ENCODE data around the gene FADS1. TPM values are rescaled to one million over a fixed set of nuclear protein-coding genes. Genes with fewer than 3 reads are reported as not detected.

Gene FADS1
- total and polyA plus RNA-seq, 8 donors = 1.8 to 56.5 (median 11.7) TPM; not detected in 1

DNA sequence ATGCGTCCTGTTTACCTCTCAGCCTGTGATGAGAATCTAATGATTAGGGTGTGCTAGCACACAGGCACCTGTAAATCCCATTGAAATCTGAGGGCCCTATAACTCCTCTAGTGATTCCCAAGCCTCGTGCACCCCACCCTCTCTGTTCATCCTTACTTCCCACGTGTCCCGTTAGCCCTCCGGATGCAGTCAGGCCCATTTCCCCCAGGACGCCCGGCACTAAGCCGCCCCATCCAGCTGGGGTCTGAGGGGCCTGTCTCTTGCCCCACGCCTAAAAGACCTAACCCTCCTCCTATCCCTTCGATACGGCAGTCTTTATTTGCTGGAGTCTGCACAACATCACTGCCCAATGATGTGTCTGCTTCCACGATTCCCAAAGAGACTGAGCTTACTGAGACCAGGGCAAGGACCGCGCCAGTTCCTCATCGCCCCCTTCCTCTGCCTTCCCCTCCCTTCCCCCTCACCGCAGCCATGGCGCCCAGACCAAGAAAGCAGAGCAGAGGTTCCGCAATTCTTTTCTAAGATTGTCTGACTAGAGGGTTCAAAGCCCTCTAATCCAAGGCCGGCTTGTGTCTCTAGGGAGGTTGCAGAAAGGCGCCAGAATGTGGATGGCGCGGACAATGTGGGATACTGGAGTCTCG is 10.2 kb upstream of the FADS1 start:
- Histone ChIP-seq H3K4me1 (peaks cover 14 to 50% (median 29%) of the 10 kb centered on the region in 4 donors), H3K27me3 (peaks cover 0 to 28% (median 5%) of the 10 kb centered on the region in 3 donors), H3K27ac (peak overlapping the region; percentile 59 to 85 (median 69)), H3K36me3 (no peaks in the 10 kb centered on the region), H3K9me3 (no peaks in the 10 kb centered on the region), H3K4me3 (peak overlapping the region; percentile 49 to 70 (median 60))
- TF ChIP-seq EP300 (IDR thresholded peaks at IDR 0.05) = no peak
- TF ChIP-seq POLR2A (IDR thresholded peaks at IDR 0.05) = no peak
- TF ChIP-seq CTCF (IDR thresholded peaks at IDR 0.05) = no peak
- no peak for TF ChIP-seq POLR2AphosphoS5 (IDR thresholded peaks at IDR 0.05)
- intact Hi-C loops (cut with DNase I; ENCODE audit: low total_unique reads) = no loop called here
- 20 to 40% (median 26%) methylated on average over 20 to 23 of the region's 23 CpGs for WGBS, 5 donors
- DNase-seq = no peak

- Histone ChIP-seq H3K36me3 (no peaks in the 10 kb centered on the region), H3K4me1 (peaks cover 7 to 23% (median 21%) of the 10 kb centered on the region in 4 donors), H3K4me3 (no peak overlapping the region), H3K9me3 (no peaks in the 10 kb centered on the region), H3K27me3 (peaks cover 0 to 13% (median 0%) of the 10 kb centered on the region in 3 donors), H3K27ac (no peak overlapping the region)
- intact Hi-C loops (cut with DNase I; ENCODE audit: low total_unique reads) = no loop called here
- WGBS, 5 donors = 67 to 91% (median 88%) methylated on average over 2 of the region's 2 CpGs
- DNase-seq = no peak
- no peak for TF ChIP-seq POLR2AphosphoS5 (IDR thresholded peaks at IDR 0.05)
- no peak for TF ChIP-seq CTCF (IDR thresholded peaks at IDR 0.05)
- no peak for TF ChIP-seq POLR2A (IDR thresholded peaks at IDR 0.05)
- no peak for TF ChIP-seq EP300 (IDR thresholded peaks at IDR 0.05)
Observed at GRCh38 chr11:61820174-61820573, 3.4 kb upstream of the FADS1 start.

DNA sequence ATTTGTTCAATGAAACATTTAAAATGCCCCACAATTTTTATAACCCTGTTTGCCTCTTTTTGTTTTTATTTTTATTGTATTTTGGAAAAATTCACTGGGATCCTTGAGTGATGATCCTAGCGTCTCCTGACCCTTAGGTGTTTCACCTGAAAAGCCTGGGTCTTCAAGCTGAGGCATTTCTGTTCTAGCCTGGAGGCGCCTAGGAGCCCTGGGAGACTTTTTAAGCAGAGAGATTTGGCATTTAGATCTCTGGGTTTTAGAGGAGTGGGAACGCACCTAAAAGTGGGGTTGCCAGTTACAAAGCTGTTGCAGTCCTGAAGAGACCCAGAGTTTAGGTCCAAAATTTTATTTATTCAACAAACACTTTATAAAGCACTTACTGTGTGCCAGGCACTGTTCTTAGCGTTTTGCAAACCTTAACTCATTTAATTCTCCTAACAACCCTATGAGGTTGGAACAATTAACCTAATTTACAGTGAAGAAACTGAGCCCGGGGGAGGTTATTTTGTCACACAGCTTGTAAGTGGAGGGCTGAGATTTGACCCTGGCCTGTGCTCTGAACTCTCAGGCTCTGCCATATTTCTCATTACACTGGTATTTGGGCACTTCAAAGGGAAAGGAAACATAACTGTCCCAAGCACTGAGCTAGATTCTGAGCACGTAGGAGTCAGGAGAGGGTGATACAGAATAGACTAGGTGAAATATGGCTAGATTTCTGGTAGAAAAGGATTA is 834 bp upstream of the FADS1 start:
- H3K27me3 ChIP-seq = peaks cover 0 to 13% (median 0%) of the 10 kb centered on the region in 3 donors
- H3K4me3 ChIP-seq = peak overlapping the region in 3 of 4 donors; percentile 60 to 78 (median 77)
- no peak for DNase-seq
- peaks cover 7 to 31% (median 25%) of the 10 kb centered on the region in 4 donors for H3K4me1 ChIP-seq
- WGBS, 5 donors = 71 to 80% (median 76%) methylated on average over 6 of the region's 6 CpGs
- peak overlapping the region in 4 of 5 donors; percentile 91 to 98 (median 95) for H3K27ac ChIP-seq
- TF ChIP-seq POLR2A (IDR thresholded peaks at IDR 0.05) = no peak
- H3K9me3 ChIP-seq = no peaks in the 10 kb centered on the region
- peaks cover 0 to 7% (median 0%) of the 10 kb centered on the region in 4 donors for H3K36me3 ChIP-seq
- intact Hi-C loops (cut with DNase I; ENCODE audit: low total_unique reads) = loop anchor here (10.0 kb wide), 1 partner anchor 137 kb away; the partner anchor contains the start of gene BEST1

GRCh38 chr11:61815790-61816735 is 740 bp downstream of the FADS1 start:
- Histone ChIP-seq H3K36me3 (peaks cover 9 to 23% (median 14%) of the 10 kb centered on the region in 4 donors), H3K27ac (peak overlapping the region; percentile 69 to 98 (median 93)), H3K4me1 (peaks cover 7 to 31% (median 25%) of the 10 kb centered on the region in 4 donors), H3K4me3 (peak overlapping the region; percentile 60 to 78 (median 72)), H3K9me3 (no peaks in the 10 kb centered on the region), H3K27me3 (peaks cover 0 to 13% (median 0%) of the 10 kb centered on the region in 3 donors)
- no peak for TF ChIP-seq POLR2A (IDR thresholded peaks at IDR 0.05)
- TF ChIP-seq EP300 (IDR thresholded peaks at IDR 0.05) = no peak
- DNase-seq = peak; percentile 47 to 84
- intact Hi-C loops (cut with DNase I; ENCODE audit: low total_unique reads) = loop anchor here (10.0 kb wide), 1 partner anchor 139 kb away; the partner anchor contains the start of gene BEST1
- WGBS, 5 donors = 0 to 1% (median 0%) methylated on average over 45 to 69 of the region's 69 CpGs

Data from stomach (tissue), 9 donors.